ENCODE results near the gene NALCN.
A peak's percentile ranks its signal among the peaks of the same experiment; 100 is the strongest.

The NALCN gene

DNA sequence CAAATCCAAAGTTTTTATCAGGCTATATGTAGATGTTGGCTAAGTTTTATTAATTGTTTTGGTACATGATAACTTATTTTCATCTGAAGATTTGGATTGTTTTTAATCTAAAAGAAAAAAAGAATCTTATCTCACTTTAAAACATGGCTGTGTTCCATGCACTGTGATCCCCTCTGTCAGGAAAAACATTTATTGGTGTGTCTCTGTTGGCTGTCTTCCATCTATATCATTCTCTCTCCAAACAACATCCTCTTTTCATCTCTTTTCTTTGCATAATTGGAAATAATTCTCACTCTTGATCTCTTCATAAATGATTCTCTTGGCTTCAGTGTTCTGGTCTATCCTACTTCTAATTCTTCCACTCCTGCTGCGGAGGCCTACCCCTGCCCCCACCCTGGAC is 4.2 kb downstream of the NALCN start:
- no peak for DNase-seq

DNA sequence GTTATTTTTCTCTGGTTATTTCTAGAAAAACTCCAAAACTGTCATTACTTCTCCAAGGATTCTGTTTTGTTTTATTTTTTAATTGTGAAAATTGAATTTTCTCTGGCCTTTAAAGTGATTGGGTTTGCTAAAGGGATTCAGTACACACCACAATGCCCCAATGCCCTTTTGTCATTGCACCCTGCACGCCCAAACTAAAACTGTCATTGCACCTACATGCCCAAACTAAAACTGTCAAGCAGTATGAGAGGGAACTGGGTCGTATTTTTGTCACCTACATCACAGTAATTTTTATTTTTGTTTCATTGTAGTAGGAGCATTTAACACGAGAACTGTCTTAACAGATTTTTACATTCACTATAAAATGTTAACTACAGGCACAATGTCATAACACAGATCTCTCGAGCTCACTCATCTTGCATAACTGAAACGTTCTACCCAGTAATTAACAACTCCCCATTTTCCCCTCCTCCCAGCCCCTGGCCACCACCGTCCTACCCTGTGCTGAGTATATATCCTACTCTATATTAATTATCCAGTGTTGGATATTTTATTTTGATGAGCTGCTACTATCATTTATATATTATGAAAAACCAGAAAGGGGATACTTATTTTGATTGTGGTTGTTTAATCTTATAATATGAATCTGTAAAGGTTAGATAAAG is 7.2 kb downstream of the NALCN start:
- no peak for DNase-seq

GRCh38 chr13:101408154-101408553 is 8.2 kb downstream of the NALCN start:
- DNase-seq = no peak

GRCh38 chr13:101406791-101407190 is 9.5 kb downstream of the NALCN start:
- DNase-seq = no peak

- DNase-seq = no peak
Observed at GRCh38 chr13:101401196-101401595, 15.1 kb downstream of the NALCN start.

GRCh38 chr13:101399365-101399764 is 16.9 kb downstream of the NALCN start:
- no peak for DNase-seq

GRCh38 chr13:101398920-101399319 is 17.4 kb downstream of the NALCN start:
- no peak for DNase-seq

DNA sequence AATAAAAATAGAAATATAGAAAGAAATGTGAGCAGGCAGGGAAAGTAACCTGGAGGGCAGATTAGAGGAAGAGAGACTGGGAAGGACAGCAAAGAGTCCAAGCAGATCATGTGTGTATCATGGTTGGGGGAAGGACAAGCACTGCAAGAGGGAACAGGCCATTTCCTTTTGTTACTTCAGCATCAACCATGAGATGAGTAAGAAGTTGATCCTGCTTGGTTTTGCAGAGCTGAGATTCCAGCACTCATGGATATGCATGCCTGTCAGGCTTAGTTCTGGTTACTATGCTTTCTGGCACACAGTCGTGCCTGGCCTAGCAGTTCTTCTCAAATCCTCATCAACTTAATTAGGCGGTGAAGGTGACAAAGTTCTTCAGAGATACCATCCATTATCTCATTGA is 18.1 kb downstream of the NALCN start:
- no peak for DNase-seq

GRCh38 chr13:101397742-101398141 is 18.6 kb downstream of the NALCN start:
- no peak for DNase-seq

DNA sequence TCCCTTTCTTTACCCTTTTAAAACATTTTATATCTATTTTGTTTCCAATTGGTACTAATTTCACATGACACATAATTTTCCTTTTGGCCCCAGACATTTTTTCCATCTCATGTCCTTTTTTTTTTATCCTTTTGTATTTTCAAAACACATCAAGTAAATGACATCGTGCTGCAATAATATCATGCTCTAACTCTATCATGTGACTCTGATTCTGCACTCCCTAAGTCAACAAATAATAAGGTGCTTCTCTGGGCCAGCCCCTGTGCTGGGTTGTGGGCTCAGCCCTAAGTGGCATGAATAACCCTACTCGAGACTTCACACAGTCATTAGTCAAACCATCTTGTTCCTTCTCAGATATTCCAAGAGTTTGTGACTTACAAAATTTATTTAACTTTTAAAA is 21.7 kb downstream of the NALCN start:
- no peak for DNase-seq

DNA sequence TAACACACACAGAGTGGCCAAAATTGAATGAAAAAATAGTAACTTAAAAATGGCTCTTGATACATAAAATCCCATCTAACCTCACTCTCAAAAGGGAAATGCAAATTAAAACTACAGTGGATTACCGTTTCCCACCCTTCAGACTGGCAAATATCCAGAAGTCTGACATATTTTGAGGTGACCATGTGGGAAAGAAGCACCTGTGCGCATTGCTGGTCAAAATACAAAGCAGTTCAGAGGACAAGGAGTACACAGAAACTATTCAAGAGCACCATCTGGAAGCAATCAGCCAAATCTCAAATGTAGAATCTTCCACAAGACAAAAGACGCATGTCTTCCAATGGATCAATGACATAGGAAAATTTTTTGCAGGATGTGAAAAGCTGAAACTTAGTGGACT is 23.2 kb downstream of the NALCN start:
- DNase-seq = no peak

DNA sequence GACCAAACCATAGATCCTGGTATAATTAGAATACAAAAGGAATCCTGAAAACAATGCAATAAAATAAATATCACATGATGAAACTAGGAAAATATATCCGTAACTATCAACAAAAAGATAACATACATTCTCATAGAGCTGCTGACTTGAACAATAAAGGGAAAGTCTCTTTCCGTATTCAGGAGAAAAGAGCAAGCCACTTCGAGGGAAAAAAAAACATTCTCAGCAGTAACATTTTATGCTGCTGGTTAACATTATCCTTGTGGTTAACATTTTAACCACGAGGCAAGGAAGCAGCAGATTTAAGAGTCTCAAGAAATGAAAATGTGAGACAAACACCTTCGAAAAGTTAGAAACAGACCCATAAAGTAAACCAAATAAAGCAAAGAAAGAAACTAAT is 25.8 kb downstream of the NALCN start:
- DNase-seq = no peak

- DNase-seq = no peak
Observed at GRCh38 chr13:101384929-101385328, 31.4 kb downstream of the NALCN start.

GRCh38 chr13:101383595-101383994 is 32.7 kb downstream of the NALCN start:
- DNase-seq = no peak

DNA sequence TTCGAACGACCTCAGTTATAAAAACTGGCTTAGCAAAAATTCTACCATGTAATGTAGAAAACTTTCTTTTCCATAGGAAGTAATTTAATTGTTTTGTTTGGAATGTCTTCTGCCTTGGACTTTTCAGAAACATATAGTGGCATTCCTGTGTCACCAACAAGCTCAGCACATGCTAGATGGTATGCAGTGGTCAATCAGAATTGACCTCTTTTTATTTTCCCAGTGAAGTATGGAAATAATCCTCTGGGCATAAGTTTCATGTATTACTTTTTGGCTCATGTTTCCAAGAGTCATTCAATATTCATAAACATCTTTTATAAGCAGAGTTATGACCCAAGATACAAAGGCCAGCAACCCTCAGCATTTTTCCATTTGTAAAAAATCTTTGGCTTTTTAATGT is 33.6 kb downstream of the NALCN start:
- DNase-seq = no peak

DNA sequence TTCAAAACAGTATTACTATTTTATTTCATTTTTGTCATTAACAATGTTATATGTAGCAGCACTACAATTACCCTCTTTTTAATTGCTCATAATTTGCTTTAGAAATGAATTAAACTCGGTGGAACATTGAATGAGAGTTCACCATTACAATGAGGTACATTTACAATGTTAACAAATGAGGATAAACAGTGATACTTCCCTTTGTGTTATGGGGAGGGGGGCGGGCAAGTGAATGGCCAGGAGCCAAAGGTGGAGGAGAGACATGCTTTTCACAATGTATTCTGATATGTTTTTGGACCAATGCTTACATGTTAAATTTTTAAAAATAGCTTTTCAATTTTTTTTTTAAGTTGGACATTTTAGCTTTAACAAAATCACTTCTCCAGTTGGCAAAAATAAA is 34.2 kb downstream of the NALCN start:
- DNase-seq = peak; percentile 43 to 53

DNA sequence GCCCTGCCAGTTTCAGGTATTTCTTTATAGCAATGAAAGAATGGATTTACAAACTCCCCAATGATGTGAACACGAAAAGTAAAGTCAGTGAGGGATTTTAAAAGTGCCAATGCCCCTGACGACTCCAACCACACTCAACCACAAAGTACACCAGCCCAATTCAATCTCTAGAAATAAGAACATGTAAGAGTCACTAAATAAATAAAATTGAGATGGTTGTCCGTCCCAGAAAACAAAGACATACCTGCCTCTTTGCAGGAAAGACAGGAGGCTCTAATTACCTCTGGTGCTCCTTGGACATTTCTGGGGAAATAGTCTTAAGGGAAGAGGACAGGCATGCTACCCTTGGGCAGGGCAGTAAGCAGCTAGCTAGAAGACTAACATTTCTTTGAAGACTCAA is 55.8 kb downstream of the NALCN start:
- DNase-seq = no peak

GRCh38 chr13:101354895-101355294 is 61.4 kb downstream of the NALCN start:
- DNase-seq = no peak

- no peak for DNase-seq
Observed at GRCh38 chr13:101346942-101347728, 69.2 kb downstream of the NALCN start.

DNA sequence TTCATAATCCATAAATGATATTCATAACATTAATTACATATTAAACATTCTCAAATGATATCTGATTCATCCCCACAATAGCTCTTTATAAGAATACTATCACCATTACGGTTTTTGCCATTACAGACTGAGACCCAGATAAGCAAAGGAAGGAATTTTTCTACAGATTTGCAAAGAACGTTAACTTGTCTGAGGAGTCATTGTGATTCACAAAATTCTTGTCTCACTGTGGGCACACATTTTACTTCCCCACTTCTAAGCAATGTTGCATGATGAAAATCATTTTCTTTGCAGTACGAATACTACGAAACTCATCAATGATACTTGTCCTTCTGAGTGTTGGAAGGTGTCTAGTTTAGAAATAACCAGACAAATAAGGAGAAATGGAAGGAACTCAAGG is 70.1 kb downstream of the NALCN start:
- DNase-seq = no peak

DNA sequence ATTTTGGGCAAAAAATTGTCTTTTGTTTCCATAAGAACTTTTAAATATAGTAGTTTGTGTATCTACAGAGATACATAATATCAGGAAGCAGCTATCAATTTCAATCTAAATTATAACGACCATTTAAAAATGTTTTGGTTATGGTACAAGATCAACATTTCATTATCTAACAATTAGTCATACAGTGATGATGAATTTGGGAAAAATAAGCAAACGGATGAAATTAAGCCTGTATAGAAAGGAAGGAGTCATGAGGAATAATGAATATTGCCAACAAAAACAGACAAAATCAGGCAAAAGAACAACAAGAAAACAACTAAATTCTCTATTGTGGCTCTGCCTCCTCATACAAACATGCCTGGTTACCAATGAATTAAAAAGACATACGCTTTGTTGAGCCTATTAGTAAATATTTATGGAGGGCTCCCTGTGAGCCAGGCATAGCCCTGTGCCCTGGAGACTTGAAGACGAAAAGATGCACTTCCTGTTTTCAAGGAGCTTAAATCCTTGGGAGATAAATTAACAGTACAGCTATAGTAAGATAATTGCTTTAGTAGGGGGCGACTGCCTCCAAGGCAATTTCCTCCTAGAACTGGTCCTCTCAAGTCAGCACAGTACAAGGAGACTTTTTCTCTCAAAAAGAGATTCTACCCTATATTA is 73.0 kb downstream of the NALCN start:
- DNase-seq = no peak

DNA sequence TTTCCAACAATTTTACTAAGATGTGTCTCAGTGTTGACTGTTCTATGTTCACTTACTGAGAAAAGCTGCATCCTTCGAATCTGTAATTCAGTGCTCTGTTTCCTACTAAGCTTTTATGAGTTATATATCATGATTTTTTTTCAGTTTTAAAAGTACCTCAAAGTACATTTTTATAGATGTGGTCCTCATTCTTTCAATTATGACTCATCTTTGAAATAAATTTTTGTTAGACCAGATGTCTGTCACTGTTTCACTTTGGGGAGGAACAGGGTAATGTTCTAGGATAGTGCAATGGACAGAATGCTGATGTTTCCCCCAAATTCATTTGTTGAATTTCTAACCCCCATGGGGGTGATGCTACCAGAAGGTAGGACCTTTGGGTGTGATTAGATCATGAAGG is 74.8 kb downstream of the NALCN start:
- DNase-seq = no peak

- no peak for DNase-seq
Observed at GRCh38 chr13:101339202-101339601, 77.1 kb downstream of the NALCN start.

DNA sequence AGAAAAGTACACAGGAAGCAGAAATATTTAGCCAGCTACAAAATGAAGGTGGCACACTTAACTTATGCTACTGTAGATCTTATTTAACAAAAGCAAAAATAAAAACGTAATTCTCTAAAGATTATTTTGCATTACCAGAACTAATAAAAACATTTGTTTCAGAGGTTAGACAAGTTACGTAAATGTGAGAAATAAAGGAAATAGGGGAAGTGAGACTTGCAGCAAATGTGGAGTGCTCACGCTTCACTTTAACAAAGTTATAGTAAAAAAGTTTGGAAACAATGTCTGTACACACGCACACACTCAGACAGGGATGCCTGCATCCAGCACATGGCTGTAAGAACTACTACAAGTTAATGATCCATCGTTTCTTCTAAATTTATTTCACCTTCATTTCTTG is 83.7 kb downstream of the NALCN start:
- DNase-seq = no peak

Data from NCI-H1930 (cell line).